HepG2 (cell line): Measurements from ENCODE around the gene MAST1. TPM values are rescaled to one million over a fixed set of nuclear protein-coding genes. Genes with fewer than 3 reads are reported as not detected.

Experiments used
- HNF4A ChIP-seq: sonication (generic); formaldehyde crosslinking; IDR thresholded peaks from 2 replicates; pipeline ENCODE4 v1.4.0; 2020; ENCODE audit warnings: missing genetic modification reagents
- IRF2 ChIP-seq: IDR thresholded peaks from 2 replicates; pipeline ENCODE4 v1.6.1; 2018; ENCODE audit warnings: missing genetic modification reagents, missing compliant biosample characterization
- KDM1A ChIP-seq: IDR thresholded peaks from 2 replicates; pipeline ENCODE4 v1.6.1; 2016; ENCODE audit warnings: missing compliant biosample characterization
- NFIB ChIP-seq: sonication (generic); formaldehyde crosslinking; IDR thresholded peaks from 2 replicates; pipeline ENCODE4 v1.9.0; 2021; ENCODE audit warnings: missing genetic modification reagents, mild to moderate bottlenecking, borderline replicate concordance
- PLRG1 ChIP-seq: fragments of 450-650 bp; conservative IDR thresholded peaks from 2 replicates; pipeline ENCODE4 v1.6.1; 2016
- SMAD1 ChIP-seq: sonication (generic); formaldehyde crosslinking; IDR thresholded peaks from 2 replicates; pipeline ENCODE4 v1.4.0; 2020; ENCODE audit warnings: missing genetic modification reagents, low read depth, mild to moderate bottlenecking, borderline replicate concordance
- ZNF12 ChIP-seq: sonication (generic); formaldehyde crosslinking; IDR thresholded peaks from 2 replicates; pipeline ENCODE4 v1.5.0; 2020; ENCODE audit warnings: missing genetic modification reagents
- ZNF124 ChIP-seq: sonication (generic); formaldehyde crosslinking; IDR thresholded peaks from 2 replicates; pipeline ENCODE4 v1.4.0; 2020; ENCODE audit warnings: missing genetic modification reagents
- ZNF343 ChIP-seq: sonication (generic); formaldehyde crosslinking; IDR thresholded peaks from 2 replicates; pipeline ENCODE4 v1.4.0; 2020; ENCODE audit warnings: mild to moderate bottlenecking, missing genetic modification reagents
- ZNF792 ChIP-seq: IDR thresholded peaks from 2 replicates; pipeline ENCODE4 v1.6.1; 2016
- ZNF841 ChIP-seq: sonication (generic); formaldehyde crosslinking; IDR thresholded peaks from 2 replicates; pipeline ENCODE4 v1.8.1; 2023; ENCODE audit warnings: missing genetic modification reagents, borderline replicate concordance
- ZNF891 ChIP-seq: sonication (generic); formaldehyde crosslinking; IDR thresholded peaks from 2 replicates; pipeline ENCODE4 v1.5.0; 2020; ENCODE audit warnings: mild to moderate bottlenecking, missing genetic modification reagents
- polyA plus RNA-seq, 8 experiments: library from polyadenylated mRNA; depleted of rRNA in 3 of 8; stranded (reverse) in 7 of 8; unstranded in 1 of 8; fragments of >200 nt; fragmentation: Illumina TruSeq in 4 of 8; extraction: Trizol in 4 of 8; gene quantifications; 2 replicates each; pipeline versions ENCODE4 v1.2.1 to v1.2.3, GENCODE V29; 2011 to 2016; ENCODE audit warnings: low read depth in 4 of 8, missing spikeins in 1 of 8, mixed read lengths in 1 of 8; ENCODE audit not compliant: insufficient read depth in 1 of 8
- total RNA-seq, 5 experiments: library from RNA; depleted of rRNA; stranded (reverse); fragments of >200 nt; fragmentation: Illumina TruSeq; extraction: Trizol; gene quantifications; 2 replicates each; pipeline ENCODE4 v1.2.3, GENCODE V29; 2016; ENCODE audit warnings: low read depth in 1 of 5
- TF ChIP-seq, protein P1 (sequence below): sonication (generic); formaldehyde crosslinking; conservative IDR thresholded peaks from 2 replicates; pipeline ENCODE4 v1.4.0; 2020; ENCODE audit warnings: mild to moderate bottlenecking, missing genetic modification reagents, moderate library complexity
- TF ChIP-seq, protein P2 (sequence below): sonication (generic); formaldehyde crosslinking; IDR thresholded peaks from 2 replicates; pipeline ENCODE4 v1.4.0; 2020; ENCODE audit warnings: missing genetic modification reagents
- TF ChIP-seq, protein P3 (sequence below): sonication (generic); formaldehyde crosslinking; IDR thresholded peaks from 2 replicates; pipeline ENCODE4 v1.8.1; 2023; ENCODE audit warnings: mild to moderate bottlenecking, missing genetic modification reagents, borderline replicate concordance
- TF ChIP-seq, protein P4 (sequence below): sonication (generic); formaldehyde crosslinking; IDR thresholded peaks from 2 replicates; pipeline ENCODE4 v1.5.0; 2020; ENCODE audit warnings: mild to moderate bottlenecking, missing genetic modification reagents, moderate library complexity
- TF ChIP-seq, protein P5 (sequence below): sonication (generic); formaldehyde crosslinking; IDR thresholded peaks from 2 replicates; pipeline ENCODE4 v1.4.0; 2020; ENCODE audit warnings: missing genetic modification reagents

Gene MAST1
- total and polyA plus RNA-seq, 2 of the 13 experiments (the other 11 are each of a cell fraction or from before 2014, with no cell fraction given) = 0.73 to 4.7 TPM

DNA sequence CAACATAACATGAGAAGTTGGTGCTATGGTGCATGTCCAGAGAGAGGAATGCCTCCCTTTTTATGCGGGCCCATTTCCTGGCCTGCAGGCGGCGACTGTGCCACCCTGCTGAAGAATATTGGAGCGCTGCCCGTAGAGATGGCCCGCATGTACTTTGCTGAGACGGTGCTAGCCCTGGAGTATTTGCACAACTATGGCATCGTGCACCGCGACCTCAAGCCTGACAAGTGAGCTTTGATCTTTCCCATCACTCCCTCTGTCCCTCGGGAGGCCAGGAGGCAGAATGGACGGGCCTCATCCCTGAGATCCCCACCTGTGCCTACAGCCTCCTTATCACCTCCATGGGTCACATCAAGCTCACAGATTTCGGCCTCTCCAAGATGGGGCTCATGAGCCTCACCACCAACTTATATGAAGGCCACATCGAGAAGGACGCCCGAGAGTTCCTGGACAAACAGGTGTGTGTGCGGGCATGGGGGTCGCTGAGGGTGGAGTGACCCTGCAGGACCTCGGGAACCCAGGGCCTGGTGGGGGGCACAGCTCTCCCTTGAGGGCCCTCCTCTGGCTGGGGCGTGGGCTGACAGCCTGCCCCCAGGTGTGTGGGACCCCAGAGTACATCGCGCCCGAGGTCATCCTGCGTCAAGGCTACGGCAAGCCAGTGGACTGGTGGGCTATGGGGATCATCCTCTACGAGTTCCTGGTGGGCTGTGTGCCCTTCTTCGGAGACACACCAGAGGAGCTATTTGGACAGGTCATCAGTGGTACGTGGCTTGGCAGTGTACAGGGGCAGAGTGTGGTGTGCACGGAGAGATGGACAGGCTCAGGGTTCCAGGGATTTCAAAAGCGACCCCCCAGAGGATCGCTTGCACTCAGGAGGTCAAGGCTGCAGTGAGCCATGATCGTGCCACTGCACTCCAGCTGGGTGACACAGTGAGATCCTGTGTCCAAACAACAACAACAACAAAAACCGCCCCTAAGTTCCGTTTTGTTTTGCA is 26.7 kb downstream of the MAST1 start (continued):
- TF ChIP-seq, protein P1, sequence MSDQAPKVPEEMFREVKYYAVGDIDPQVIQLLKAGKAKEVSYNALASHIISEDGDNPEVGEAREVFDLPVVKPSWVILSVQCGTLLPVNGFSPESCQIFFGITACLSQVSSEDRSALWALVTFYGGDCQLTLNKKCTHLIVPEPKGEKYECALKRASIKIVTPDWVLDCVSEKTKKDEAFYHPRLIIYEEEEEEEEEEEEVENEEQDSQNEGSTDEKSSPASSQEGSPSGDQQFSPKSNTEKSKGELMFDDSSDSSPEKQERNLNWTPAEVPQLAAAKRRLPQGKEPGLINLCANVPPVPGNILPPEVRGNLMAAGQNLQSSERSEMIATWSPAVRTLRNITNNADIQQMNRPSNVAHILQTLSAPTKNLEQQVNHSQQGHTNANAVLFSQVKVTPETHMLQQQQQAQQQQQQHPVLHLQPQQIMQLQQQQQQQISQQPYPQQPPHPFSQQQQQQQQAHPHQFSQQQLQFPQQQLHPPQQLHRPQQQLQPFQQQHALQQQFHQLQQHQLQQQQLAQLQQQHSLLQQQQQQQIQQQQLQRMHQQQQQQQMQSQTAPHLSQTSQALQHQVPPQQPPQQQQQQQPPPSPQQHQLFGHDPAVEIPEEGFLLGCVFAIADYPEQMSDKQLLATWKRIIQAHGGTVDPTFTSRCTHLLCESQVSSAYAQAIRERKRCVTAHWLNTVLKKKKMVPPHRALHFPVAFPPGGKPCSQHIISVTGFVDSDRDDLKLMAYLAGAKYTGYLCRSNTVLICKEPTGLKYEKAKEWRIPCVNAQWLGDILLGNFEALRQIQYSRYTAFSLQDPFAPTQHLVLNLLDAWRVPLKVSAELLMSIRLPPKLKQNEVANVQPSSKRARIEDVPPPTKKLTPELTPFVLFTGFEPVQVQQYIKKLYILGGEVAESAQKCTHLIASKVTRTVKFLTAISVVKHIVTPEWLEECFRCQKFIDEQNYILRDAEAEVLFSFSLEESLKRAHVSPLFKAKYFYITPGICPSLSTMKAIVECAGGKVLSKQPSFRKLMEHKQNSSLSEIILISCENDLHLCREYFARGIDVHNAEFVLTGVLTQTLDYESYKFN (CRISPR knock-in tag) = peak; percentile 67
- TF ChIP-seq NFIB (CRISPR knock-in tag) (0 out of 2 replicates have a peak, but pooled peaks have one; percentile 39), ZNF841 (no peak), KDM1A (CRISPR knock-in tag) (0 out of 2 replicates have a peak, but pooled peaks have one; percentile 34), PLRG1 (no peak), ZNF792 (peak; percentile 58; the same call in 1 of the 2 replicates), SMAD1 (peak; percentile 78; the same call in 1 of the 2 replicates), HNF4A (CRISPR knock-in tag) (peak; percentile 95), ZNF891 (CRISPR knock-in tag) (no peak), ZNF343 (CRISPR knock-in tag) (0 out of 2 replicates have a peak, but pooled peaks have one; percentile 19), IRF2 (CRISPR knock-in tag) (0 out of 2 replicates have a peak, but pooled peaks have one; percentile 38), ZNF12 (peak; percentile 67; the same call in 1 of the 2 replicates), ZNF124 (no peak)
- TF ChIP-seq, protein P2, sequence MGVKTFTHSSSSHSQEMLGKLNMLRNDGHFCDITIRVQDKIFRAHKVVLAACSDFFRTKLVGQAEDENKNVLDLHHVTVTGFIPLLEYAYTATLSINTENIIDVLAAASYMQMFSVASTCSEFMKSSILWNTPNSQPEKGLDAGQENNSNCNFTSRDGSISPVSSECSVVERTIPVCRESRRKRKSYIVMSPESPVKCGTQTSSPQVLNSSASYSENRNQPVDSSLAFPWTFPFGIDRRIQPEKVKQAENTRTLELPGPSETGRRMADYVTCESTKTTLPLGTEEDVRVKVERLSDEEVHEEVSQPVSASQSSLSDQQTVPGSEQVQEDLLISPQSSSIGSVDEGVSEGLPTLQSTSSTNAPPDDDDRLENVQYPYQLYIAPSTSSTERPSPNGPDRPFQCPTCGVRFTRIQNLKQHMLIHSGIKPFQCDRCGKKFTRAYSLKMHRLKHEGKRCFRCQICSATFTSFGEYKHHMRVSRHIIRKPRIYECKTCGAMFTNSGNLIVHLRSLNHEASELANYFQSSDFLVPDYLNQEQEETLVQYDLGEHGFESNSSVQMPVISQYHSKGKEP (CRISPR knock-in tag) = no peak
- TF ChIP-seq, protein P3, sequence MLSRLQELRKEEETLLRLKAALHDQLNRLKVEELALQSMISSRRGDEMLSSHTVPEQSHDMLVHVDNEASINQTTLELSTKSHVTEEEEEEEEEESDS (CRISPR knock-in tag) = no peak
- TF ChIP-seq, protein P4, sequence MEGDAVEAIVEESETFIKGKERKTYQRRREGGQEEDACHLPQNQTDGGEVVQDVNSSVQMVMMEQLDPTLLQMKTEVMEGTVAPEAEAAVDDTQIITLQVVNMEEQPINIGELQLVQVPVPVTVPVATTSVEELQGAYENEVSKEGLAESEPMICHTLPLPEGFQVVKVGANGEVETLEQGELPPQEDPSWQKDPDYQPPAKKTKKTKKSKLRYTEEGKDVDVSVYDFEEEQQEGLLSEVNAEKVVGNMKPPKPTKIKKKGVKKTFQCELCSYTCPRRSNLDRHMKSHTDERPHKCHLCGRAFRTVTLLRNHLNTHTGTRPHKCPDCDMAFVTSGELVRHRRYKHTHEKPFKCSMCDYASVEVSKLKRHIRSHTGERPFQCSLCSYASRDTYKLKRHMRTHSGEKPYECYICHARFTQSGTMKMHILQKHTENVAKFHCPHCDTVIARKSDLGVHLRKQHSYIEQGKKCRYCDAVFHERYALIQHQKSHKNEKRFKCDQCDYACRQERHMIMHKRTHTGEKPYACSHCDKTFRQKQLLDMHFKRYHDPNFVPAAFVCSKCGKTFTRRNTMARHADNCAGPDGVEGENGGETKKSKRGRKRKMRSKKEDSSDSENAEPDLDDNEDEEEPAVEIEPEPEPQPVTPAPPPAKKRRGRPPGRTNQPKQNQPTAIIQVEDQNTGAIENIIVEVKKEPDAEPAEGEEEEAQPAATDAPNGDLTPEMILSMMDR (CRISPR knock-in tag) = peak; percentile 74
- TF ChIP-seq, protein P5, sequence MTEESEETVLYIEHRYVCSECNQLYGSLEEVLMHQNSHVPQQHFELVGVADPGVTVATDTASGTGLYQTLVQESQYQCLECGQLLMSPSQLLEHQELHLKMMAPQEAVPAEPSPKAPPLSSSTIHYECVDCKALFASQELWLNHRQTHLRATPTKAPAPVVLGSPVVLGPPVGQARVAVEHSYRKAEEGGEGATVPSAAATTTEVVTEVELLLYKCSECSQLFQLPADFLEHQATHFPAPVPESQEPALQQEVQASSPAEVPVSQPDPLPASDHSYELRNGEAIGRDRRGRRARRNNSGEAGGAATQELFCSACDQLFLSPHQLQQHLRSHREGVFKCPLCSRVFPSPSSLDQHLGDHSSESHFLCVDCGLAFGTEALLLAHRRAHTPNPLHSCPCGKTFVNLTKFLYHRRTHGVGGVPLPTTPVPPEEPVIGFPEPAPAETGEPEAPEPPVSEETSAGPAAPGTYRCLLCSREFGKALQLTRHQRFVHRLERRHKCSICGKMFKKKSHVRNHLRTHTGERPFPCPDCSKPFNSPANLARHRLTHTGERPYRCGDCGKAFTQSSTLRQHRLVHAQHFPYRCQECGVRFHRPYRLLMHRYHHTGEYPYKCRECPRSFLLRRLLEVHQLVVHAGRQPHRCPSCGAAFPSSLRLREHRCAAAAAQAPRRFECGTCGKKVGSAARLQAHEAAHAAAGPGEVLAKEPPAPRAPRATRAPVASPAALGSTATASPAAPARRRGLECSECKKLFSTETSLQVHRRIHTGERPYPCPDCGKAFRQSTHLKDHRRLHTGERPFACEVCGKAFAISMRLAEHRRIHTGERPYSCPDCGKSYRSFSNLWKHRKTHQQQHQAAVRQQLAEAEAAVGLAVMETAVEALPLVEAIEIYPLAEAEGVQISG (CRISPR knock-in tag) = peak; percentile 64
